IPS-20b (cell line): ENCODE data around the gene SLC6A19.

Experiments
- H3K27ac ChIP-seq: one replicate; pipeline ENCODE4 v1.5.1; 2013; ENCODE audit warnings: low read length
- H3K27me3 ChIP-seq: 2 replicates; pipeline ENCODE4 v1.6.1; 2013; ENCODE audit warnings: mild to moderate bottlenecking, low read length, inconsistent platforms; ENCODE audit not compliant: insufficient read depth
- H3K36me3 ChIP-seq: 2 replicates; pipeline ENCODE4 v1.6.1; 2013; ENCODE audit warnings: low read depth, mild to moderate bottlenecking, inconsistent platforms, low read length, moderate library complexity; ENCODE audit not compliant: insufficient read depth
- H3K4me1 ChIP-seq: 2 replicates; pipeline ENCODE4 v1.6.1; 2013; ENCODE audit warnings: mild to moderate bottlenecking, control low read depth, inconsistent platforms, low read length, moderate library complexity; ENCODE audit not compliant: insufficient read depth
- H3K4me3 ChIP-seq: 2 replicates; pipeline ENCODE4 v1.5.1; 2013; ENCODE audit warnings: mild to moderate bottlenecking, low read length, inconsistent platforms
- H3K9ac ChIP-seq: 2 replicates; pipeline ENCODE4 v1.6.1; 2013; ENCODE audit warnings: low read depth, mild to moderate bottlenecking, inconsistent platforms, low read length, moderate library complexity
- H3K9me3 ChIP-seq: 2 replicates; pipeline ENCODE4 v1.6.1; 2013; ENCODE audit warnings: mild to moderate bottlenecking, low read depth, low read length, inconsistent platforms; ENCODE audit not compliant: insufficient read depth

SLC6A19 gene

GRCh38 chr5:1209489-1209852 is 8.1 kb downstream of the SLC6A19 start:
- Histone ChIP-seq H3K27me3 (no peaks in the 10 kb centered on the region), H3K36me3 (no peaks in the 10 kb centered on the region), H3K9ac (no peak overlapping the region), H3K4me1 (no peaks in the 10 kb centered on the region), H3K27ac (no peak overlapping the region), H3K9me3 (no peaks in the 10 kb centered on the region), H3K4me3 (no peak overlapping the region)

- Histone ChIP-seq H3K27me3 (no peaks in the 10 kb centered on the region), H3K27ac (no peak overlapping the region), H3K4me1 (no peaks in the 10 kb centered on the region), H3K9me3 (no peaks in the 10 kb centered on the region), H3K36me3 (no peaks in the 10 kb centered on the region), H3K9ac (no peak overlapping the region), H3K4me3 (no peak overlapping the region)
These were observed 8.7 kb downstream of the SLC6A19 start for GRCh38 chr5:1209896-1210776.

- Histone ChIP-seq H3K9me3 (no peaks in the 10 kb centered on the region), H3K4me1 (no peaks in the 10 kb centered on the region), H3K4me3 (no peak overlapping the region), H3K27ac (no peak overlapping the region), H3K27me3 (no peaks in the 10 kb centered on the region), H3K9ac (no peak overlapping the region), H3K36me3 (no peaks in the 10 kb centered on the region)
These were observed 9.4 kb downstream of the SLC6A19 start for GRCh38 chr5:1210832-1211251.

- no peak overlapping the region for H3K9ac ChIP-seq
These were observed 10.3 kb downstream of the SLC6A19 start for GRCh38 chr5:1211701-1212100.

GRCh38 chr5:1212271-1212670 is 10.9 kb downstream of the SLC6A19 start:
- Histone ChIP-seq H3K4me1 (no peaks in the 10 kb centered on the region), H3K4me3 (no peak overlapping the region), H3K9ac (no peak overlapping the region), H3K27ac (no peak overlapping the region), H3K36me3 (no peaks in the 10 kb centered on the region), H3K9me3 (no peaks in the 10 kb centered on the region), H3K27me3 (no peaks in the 10 kb centered on the region)

More at GRCh38 chr5:1211701-1212100, 10.3 kb downstream of the SLC6A19 start:
- no peak overlapping the region for H3K27ac ChIP-seq
- no peak overlapping the region for H3K4me3 ChIP-seq
- no peaks in the 10 kb centered on the region for H3K27me3 ChIP-seq
- H3K36me3 ChIP-seq = no peaks in the 10 kb centered on the region
- no peaks in the 10 kb centered on the region for H3K9me3 ChIP-seq
- H3K4me1 ChIP-seq = no peaks in the 10 kb centered on the region

GRCh38 chr5:1212881-1213280 is 11.5 kb downstream of the SLC6A19 start:
- H3K9me3 ChIP-seq = no peaks in the 10 kb centered on the region
- H3K27ac ChIP-seq = no peak overlapping the region
- peaks cover under 1% of the 10 kb centered on the region; the same call in 1 of the 2 replicates for H3K27me3 ChIP-seq

GRCh38 chr5:1213508-1214162 is 12.2 kb downstream of the SLC6A19 start:
- no peaks in the 10 kb centered on the region for H3K4me1 ChIP-seq
- peaks cover 7% of the 10 kb centered on the region; the same call in 1 of the 2 replicates for H3K27me3 ChIP-seq
- no peak overlapping the region for H3K9ac ChIP-seq
- no peaks in the 10 kb centered on the region for H3K36me3 ChIP-seq
- no peak overlapping the region for H3K27ac ChIP-seq
- no peak overlapping the region for H3K4me3 ChIP-seq
- H3K9me3 ChIP-seq = no peaks in the 10 kb centered on the region

More at GRCh38 chr5:1212881-1213280, 11.5 kb downstream of the SLC6A19 start:
- no peak overlapping the region for H3K4me3 ChIP-seq
- H3K36me3 ChIP-seq = no peaks in the 10 kb centered on the region
- no peaks in the 10 kb centered on the region for H3K4me1 ChIP-seq
- H3K9ac ChIP-seq = no peak overlapping the region

GRCh38 chr5:1214163-1214935 is 13.0 kb downstream of the SLC6A19 start:
- H3K36me3 ChIP-seq = no peaks in the 10 kb centered on the region
- no peak overlapping the region for H3K27ac ChIP-seq
- H3K4me3 ChIP-seq = no peak overlapping the region
- no peaks in the 10 kb centered on the region for H3K4me1 ChIP-seq
- H3K9me3 ChIP-seq = no peaks in the 10 kb centered on the region
- H3K9ac ChIP-seq = no peak overlapping the region
- H3K27me3 ChIP-seq = peaks cover 7% of the 10 kb centered on the region; the same call in 1 of the 2 replicates

GRCh38 chr5:1214936-1215220 is 13.5 kb downstream of the SLC6A19 start:
- no peak overlapping the region for H3K4me3 ChIP-seq
- H3K9me3 ChIP-seq = no peaks in the 10 kb centered on the region
- no peak overlapping the region for H3K9ac ChIP-seq
- H3K27ac ChIP-seq = no peak overlapping the region
- no peaks in the 10 kb centered on the region for H3K4me1 ChIP-seq
- no peaks in the 10 kb centered on the region for H3K36me3 ChIP-seq
- peaks cover 7% of the 10 kb centered on the region; the same call in 1 of the 2 replicates for H3K27me3 ChIP-seq

GRCh38 chr5:1215320-1216096 is 14.1 kb downstream of the SLC6A19 start:
- Histone ChIP-seq H3K9me3 (no peaks in the 10 kb centered on the region), H3K36me3 (no peaks in the 10 kb centered on the region), H3K27me3 (peaks cover 7% of the 10 kb centered on the region; the same call in 1 of the 2 replicates), H3K27ac (no peak overlapping the region), H3K4me1 (no peaks in the 10 kb centered on the region), H3K4me3 (no peak overlapping the region), H3K9ac (no peak overlapping the region)
